ENCODE measurements around the gene SHISA9. TPM values are rescaled to one million over a fixed set of nuclear protein-coding genes. Genes with fewer than 3 reads are reported as not detected.

The SHISA9 gene
- total RNA-seq, 4 donors from 2014 or later: 3.6 to 10.8 (median 4.6) TPM

DNA sequence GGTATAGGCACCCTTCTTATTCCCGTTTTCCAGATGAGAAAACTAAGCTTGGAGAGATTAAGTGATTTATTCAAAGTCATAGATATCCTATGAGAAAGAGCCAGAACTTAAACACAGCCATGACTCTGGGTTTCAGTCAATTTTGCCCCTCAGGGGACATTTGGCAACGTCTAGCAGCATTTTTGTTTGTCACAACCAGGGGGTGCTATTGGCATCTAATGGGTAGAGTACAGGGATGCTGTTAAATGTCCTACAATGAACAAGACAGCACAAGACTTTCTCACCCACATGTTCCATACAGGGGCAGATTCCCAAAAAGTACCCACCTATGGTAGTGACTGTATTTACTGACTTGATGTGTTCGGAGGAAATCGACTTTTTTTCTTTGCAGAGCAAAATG lies 4.8 kb upstream of the SHISA9 start:
- 46% methylated on average over 4 of the region's 4 CpGs for WGBS
- Histone ChIP-seq H3K36me3 (no peaks in the 10 kb centered on the region), H3K4me3 (no peak overlapping the region), H3K27me3 (peaks cover 0 to 41% (median 4%) of the 10 kb centered on the region in 4 donors), H3K9me3 (no peaks in the 10 kb centered on the region), H3K4me1 (peaks cover 0 to 10% (median 6%) of the 10 kb centered on the region in 4 donors), H3K27ac (replicated peaks in 1 of 4) (no peak overlapping the region)
- TF ChIP-seq, protein P1, sequence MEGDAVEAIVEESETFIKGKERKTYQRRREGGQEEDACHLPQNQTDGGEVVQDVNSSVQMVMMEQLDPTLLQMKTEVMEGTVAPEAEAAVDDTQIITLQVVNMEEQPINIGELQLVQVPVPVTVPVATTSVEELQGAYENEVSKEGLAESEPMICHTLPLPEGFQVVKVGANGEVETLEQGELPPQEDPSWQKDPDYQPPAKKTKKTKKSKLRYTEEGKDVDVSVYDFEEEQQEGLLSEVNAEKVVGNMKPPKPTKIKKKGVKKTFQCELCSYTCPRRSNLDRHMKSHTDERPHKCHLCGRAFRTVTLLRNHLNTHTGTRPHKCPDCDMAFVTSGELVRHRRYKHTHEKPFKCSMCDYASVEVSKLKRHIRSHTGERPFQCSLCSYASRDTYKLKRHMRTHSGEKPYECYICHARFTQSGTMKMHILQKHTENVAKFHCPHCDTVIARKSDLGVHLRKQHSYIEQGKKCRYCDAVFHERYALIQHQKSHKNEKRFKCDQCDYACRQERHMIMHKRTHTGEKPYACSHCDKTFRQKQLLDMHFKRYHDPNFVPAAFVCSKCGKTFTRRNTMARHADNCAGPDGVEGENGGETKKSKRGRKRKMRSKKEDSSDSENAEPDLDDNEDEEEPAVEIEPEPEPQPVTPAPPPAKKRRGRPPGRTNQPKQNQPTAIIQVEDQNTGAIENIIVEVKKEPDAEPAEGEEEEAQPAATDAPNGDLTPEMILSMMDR (IDR thresholded peaks at IDR 0.05): peak in 2 of 3 experiments; percentile 31 to 36
- no peak for TF ChIP-seq POLR2A (IDR thresholded peaks at IDR 0.05; ENCODE audit: low read depth)
- intact Hi-C loops (cut with DNase I): no loop called here
- DNase-seq (ENCODE audit: extremely low spot score): no peak

DNA sequence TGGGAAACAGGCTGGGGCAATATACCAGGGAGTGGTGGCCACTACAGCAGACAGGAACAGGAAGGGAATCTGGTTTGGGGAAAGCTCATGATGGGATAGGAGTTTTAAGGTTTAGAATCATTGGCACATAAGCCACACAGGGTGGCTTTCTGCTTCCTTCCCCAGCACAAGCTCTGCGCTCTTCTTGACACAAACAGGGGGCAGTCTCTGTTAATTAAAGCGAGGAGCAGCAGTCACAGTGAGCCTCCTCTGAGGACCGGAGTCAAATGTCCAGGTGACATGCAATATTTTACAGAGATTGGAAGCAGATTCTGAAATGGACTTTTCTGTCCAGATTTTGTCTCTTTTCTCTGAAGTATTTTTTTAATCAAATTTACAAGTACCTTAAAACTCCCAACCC lies 2.8 kb upstream of the SHISA9 start:
- intact Hi-C loops (cut with DNase I): no loop called here
- Histone ChIP-seq H3K27ac (replicated peaks in 1 of 4) (no peak overlapping the region), H3K4me3 (no peak overlapping the region), H3K36me3 (no peaks in the 10 kb centered on the region), H3K9me3 (no peaks in the 10 kb centered on the region), H3K27me3 (peaks cover 0 to 61% (median 11%) of the 10 kb centered on the region in 4 donors), H3K4me1 (peaks cover 15 to 29% (median 25%) of the 10 kb centered on the region in 4 donors)
- TF ChIP-seq POLR2AphosphoS5 (IDR thresholded peaks at IDR 0.05) (no peak), POLR2A (IDR thresholded peaks at IDR 0.05; ENCODE audit: low read depth) (no peak), EP300 (IDR thresholded peaks at IDR 0.05) (no peak)
- TF ChIP-seq, protein P1 (IDR thresholded peaks at IDR 0.05): no peak
- WGBS: 70% methylated on average over 3 of the region's 3 CpGs
- no peak for DNase-seq (ENCODE audit: extremely low spot score)

DNA sequence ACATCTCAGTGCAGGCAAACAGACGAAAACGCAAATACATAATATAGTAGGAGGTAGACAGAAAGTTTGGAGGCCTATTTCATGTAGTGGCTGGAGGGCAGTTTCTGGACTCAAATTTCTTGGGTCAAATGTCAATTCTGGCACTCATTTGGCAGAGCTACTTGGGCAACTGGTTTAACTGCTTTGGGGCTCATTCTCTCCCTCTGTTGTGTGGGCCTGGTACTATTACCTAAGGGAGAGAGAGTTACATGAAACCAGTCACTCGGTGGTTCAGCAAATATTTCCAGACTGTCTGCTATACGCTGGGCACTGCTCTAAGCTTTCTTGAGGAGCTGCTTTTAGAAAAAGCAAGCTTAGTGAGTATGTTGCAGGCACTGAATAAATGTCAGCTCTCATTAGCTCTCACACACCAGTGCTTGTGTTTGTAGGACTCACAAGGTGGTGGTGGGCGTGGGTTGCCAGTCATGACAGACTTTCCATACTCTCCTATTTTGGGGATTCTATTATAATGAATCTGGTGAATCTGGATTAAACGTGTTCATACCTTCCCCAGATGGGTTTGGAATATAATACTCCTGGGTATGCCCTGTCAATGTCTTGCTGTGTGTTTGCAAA lies 1.8 kb upstream of the SHISA9 start:
- H3K27me3 ChIP-seq: peaks cover 0 to 72% (median 21%) of the 10 kb centered on the region in 4 donors
- intact Hi-C loops (cut with DNase I): no loop called here
- 75% methylated on average over 6 of the region's 6 CpGs for WGBS
- H3K4me3 ChIP-seq: no peak overlapping the region
- H3K9me3 ChIP-seq: no peaks in the 10 kb centered on the region
- no peaks in the 10 kb centered on the region for H3K36me3 ChIP-seq
- no peak overlapping the region for H3K27ac ChIP-seq (replicated peaks in 1 of 4)
- no peak for DNase-seq (ENCODE audit: extremely low spot score)
- peaks cover 16 to 34% (median 30%) of the 10 kb centered on the region in 4 donors for H3K4me1 ChIP-seq
- TF ChIP-seq POLR2A (IDR thresholded peaks at IDR 0.05; ENCODE audit: low read depth) (no peak), EP300 (IDR thresholded peaks at IDR 0.05) (no peak), POLR2AphosphoS5 (IDR thresholded peaks at IDR 0.05) (no peak)
- TF ChIP-seq, protein P1 (IDR thresholded peaks at IDR 0.05): no peak

DNA sequence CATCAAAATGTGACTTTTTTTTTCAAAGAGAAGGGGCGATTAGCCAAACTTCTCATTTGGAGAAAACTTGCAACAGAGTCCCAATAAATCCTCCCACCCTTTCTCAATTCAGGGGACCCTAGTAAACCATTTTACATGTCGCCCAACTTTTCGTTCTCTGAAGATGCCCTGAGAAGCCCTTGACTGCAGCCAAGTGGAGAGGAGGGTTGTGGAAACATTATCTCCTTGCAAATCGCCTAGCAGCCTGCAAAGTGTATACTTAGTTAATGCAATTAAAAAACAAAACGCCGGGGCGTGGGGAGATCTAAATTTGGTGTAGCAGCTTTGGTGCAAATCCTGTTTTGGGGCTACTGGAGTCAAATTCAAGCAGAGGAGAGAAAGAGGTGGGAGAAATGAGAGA lies 1.2 kb upstream of the SHISA9 start:
- Histone ChIP-seq H3K4me1 (peaks cover 16 to 34% (median 30%) of the 10 kb centered on the region in 4 donors), H3K9me3 (no peaks in the 10 kb centered on the region), H3K27ac (replicated peaks in 1 of 4) (no peak overlapping the region), H3K36me3 (no peaks in the 10 kb centered on the region), H3K27me3 (peaks cover 0 to 77% (median 22%) of the 10 kb centered on the region in 4 donors), H3K4me3 (peak overlapping the region in 1 of 4 donors; percentile 50)
- intact Hi-C loops (cut with DNase I): no loop called here
- DNase-seq (ENCODE audit: extremely low spot score): no peak
- WGBS: 30% methylated on average over 7 of the region's 7 CpGs
- no peak for TF ChIP-seq EP300 (IDR thresholded peaks at IDR 0.05)
- TF ChIP-seq, protein P1 (IDR thresholded peaks at IDR 0.05): no peak
- no peak for TF ChIP-seq POLR2A (IDR thresholded peaks at IDR 0.05; ENCODE audit: low read depth)
- TF ChIP-seq POLR2AphosphoS5 (IDR thresholded peaks at IDR 0.05): no peak

Measured in esophagus muscularis mucosa (tissue), 4 donors.